ENCODE data around the gene POLR2F. TPM values are rescaled to one million over a fixed set of nuclear protein-coding genes. Genes with fewer than 3 reads are reported as not detected.

POLR2F gene
- total and polyA plus RNA-seq, 9 of the 15 experiments (the other 6 are each of a cell fraction or from before 2014, with no cell fraction given) = 98.9 to 410 (median 168) TPM

- TF ChIP-seq RFX5 (IDR thresholded peaks at IDR 0.05; ENCODE audit: low read depth, low read length) (no peak), ZNF24 (IDR thresholded peaks at IDR 0.05) (no peak), SMAD1 (IDR thresholded peaks at IDR 0.05; ENCODE audit: low read depth, low read length, partially characterized antibody) (no peak), CAMTA2 (CRISPR knock-in tag; conservative IDR thresholded peaks at IDR 0.05) (no peak), RB1 (IDR thresholded peaks at IDR 0.05; ENCODE audit: low read depth) (peak; percentile 73), NRF1 (conservative IDR thresholded peaks at IDR 0.05 in 1 of 2, IDR thresholded peaks at IDR 0.05 in 1 of 2) (peak in 1 of 2 experiments; percentile 22; a peak in 2 of 4 replicates), ATF3 (IDR thresholded peaks at IDR 0.05) (peak; percentile 70), ATF3 (CRISPR knock-in tag; conservative IDR thresholded peaks at IDR 0.05) (no peak), JUN (IDR thresholded peaks at IDR 0.05; ENCODE audit: borderline replicate concordance, low read depth, low read length) (peak; percentile 70), JUN (CRISPR knock-in tag; IDR thresholded peaks at IDR 0.05; ENCODE audit: borderline replicate concordance) (no peak), RUNX1 (IDR thresholded peaks at IDR 0.05; ENCODE audit: low read depth) (no peak), MTA3 (IDR thresholded peaks at IDR 0.05; ENCODE audit: borderline replicate concordance) (0 out of 2 replicates have a peak, but pooled peaks have one; percentile 41), POLR2G (IDR thresholded peaks at IDR 0.05; ENCODE audit: low read depth, low read length) (peak; percentile 50; the same call in 1 of the 2 replicates), XRCC5 (IDR thresholded peaks at IDR 0.05; ENCODE audit: low read depth, low read length) (peak; percentile 92), CREM (IDR thresholded peaks at IDR 0.05; ENCODE audit: low read depth) (peak; percentile 52), HMGN3 (IDR thresholded peaks at IDR 0.05; ENCODE audit: borderline replicate concordance, extremely low read depth, insufficient read length, low read depth, low read length) (peak; percentile 60), BRF1 (IDR thresholded peaks at IDR 0.05; ENCODE audit: borderline replicate concordance, extremely low read depth, insufficient read length) (no peak), MYC (IDR thresholded peaks at IDR 0.05; ENCODE audit: low read depth, low read length) (peak; percentile 39; the same call in 1 of the 2 replicates), MYC (CRISPR knock-in tag; IDR thresholded peaks at IDR 0.05; ENCODE audit: borderline replicate concordance, low read depth) (no peak), MAX (CRISPR knock-in tag; IDR thresholded peaks at IDR 0.05) (peak; percentile 40; the same call in 1 of the 2 replicates), ZNF695 (CRISPR knock-in tag; IDR thresholded peaks at IDR 0.05) (no peak), ESRRA (IDR thresholded peaks at IDR 0.05; ENCODE audit: borderline replicate concordance, low read depth) (peak; percentile 61; the same call in 1 of the 2 replicates), ZNF778 (CRISPR knock-in tag; IDR thresholded peaks at IDR 0.05) (no peak)
Measured at GRCh38 chr22:37933711-37934376, 19.7 kb upstream of the POLR2F start (continued).
